ENCODE measurements around the gene FGF3. TPM values are rescaled to one million over a fixed set of nuclear protein-coding genes. Genes with fewer than 3 reads are reported as not detected.

FGF3 gene
- total and polyA plus RNA-seq, 10 of the 15 experiments (the other 5 are each of a cell fraction or from before 2014, with no cell fraction given) = not detected

GRCh38 chr11:69825037-69825834, 6.0 kb upstream of the FGF3 start (continued):
- no peak for TF ChIP-seq ZNF592 (IDR thresholded peaks at IDR 0.05)
- TF ChIP-seq NKRF (conservative IDR thresholded peaks at IDR 0.05) = no peak
- TF ChIP-seq PBX3 (IDR thresholded peaks at IDR 0.05; ENCODE audit: insufficient replicate concordance, low read depth, low read length) = no peak
- TF ChIP-seq FOS (IDR thresholded peaks at IDR 0.05; ENCODE audit: borderline replicate concordance, extremely low read depth, insufficient read length) = no peak
- TF ChIP-seq HSF1 (IDR thresholded peaks at IDR 0.05; ENCODE audit: low read depth, low read length) = no peak
- TF ChIP-seq ZNF217 (IDR thresholded peaks at IDR 0.05) = no peak
